HG02763 (cell line): ENCODE measurements around the gene ZNF3.

Experiments used
- ATAC-seq: cut with Tn5 transposase; IDR thresholded peaks from one replicate; pipeline ENCODE4 v1.9.1; 2021; ENCODE audit warnings: mild to moderate bottlenecking, moderate library complexity; ENCODE audit not compliant: unreplicated experiment

Gene ZNF3

DNA sequence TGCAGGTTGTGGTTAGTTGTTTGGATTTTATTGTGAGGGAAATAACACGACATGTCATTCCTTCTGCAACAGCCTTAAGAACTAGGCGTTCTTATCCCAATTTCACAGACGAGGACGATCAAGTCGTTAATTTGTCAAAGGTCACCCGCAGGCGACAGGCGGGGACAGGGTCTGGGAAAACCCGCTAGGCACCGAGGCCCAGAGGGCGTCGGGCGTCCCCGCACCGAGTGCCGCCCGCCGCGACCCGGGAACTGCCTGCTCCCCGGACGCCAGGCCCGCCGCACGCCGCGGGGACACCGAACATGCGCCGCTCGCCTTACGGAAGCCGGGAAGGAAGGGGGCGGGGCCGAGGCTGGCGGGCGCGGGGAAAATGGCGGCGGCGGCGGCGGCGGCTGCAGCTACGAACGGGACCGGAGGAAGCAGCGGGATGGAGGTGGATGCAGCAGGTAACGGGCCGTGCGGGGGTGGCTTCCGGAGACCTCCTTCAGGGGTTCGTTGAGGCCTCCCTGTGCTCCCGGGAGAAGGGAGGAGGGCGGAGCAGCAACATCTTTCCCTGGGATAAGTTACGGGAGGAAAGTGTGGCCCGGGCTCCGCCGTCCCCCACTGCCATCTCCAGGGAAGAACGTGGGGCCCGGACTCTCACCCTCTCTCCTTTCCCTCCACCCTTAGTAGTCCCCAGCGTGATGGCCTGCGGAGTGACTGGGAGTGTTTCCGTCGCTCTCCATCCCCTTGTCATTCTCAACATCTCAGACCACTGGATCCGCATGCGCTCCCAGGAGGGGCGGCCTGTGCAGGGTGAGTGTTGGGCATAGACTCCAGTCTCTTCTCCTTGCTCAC, 7.3 kb upstream of the ZNF3 start, which contains the start of gene COPS6:
Gene COPS6, plus strand, starts transcription at position 349 of the 837 bp plus-strand sequence. Its CDS starts 22 bp downstream, at position 371.
- ATAC-seq = peak; percentile 69

DNA sequence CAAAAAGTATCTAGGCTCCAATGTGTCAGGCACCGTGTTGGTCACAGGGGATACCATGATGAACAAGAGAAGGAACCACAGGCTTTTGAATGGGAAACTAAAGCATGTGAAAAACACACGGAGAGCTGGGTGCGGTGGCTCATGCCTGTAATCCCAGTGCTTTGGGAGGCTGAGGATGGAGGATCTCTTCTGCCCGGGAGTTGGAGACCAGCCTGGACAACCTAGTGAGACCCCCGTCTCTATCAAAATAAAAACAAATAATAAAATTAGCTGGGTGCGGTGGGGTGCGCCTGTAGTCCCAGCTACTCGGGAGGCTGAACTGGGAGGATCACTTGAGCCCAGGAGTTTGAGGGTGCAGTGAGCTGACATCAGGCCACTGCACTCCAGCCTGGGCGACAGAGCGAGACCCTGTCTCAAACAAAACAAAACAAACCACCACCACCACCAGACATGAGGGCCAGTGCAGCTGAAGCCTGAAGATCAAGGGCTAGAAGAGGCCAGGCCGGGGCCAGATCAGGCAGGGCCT, 6.6 kb upstream of the ZNF3 start:
- ATAC-seq = no peak

DNA sequence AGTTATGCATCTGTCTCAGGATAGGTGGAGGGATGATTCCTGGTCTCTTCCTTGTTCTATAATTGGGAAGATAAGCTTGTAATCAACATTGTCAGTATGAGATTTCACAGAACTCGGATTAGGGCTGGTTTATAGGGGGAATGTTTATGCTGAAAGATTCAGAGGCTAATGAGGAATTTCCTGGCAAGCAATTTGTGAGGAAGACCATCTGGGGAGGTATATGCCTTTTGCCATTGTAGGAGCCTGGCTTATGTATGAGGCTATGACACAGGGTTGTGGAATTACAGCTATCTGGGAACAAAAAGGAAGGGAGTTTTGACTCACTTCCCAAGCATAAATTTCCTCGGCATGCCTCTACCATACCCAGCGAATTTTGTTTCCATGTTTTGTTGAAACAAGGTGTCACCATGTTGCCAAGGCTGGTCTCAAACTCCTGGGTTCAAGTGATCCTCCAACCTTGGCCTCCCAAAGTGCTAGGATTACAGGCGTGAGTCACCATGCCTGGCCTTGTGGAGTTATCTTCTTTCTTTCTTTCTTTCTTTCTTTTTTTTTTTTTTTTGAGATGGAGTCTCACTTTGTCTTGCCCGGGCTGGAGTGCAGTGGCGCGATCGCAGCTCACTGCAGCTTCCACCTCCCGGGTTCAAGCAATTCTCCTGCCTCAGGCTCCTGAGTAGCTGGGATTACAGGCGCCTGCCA, 5.7 kb upstream of the ZNF3 start:
- no peak for ATAC-seq

GRCh38 chr7:100085515-100085914, 4.0 kb upstream of the ZNF3 start:
- ATAC-seq = no peak

GRCh38 chr7:100082978-100083377, 1.5 kb upstream of the ZNF3 start:
- no peak for ATAC-seq

- no peak for ATAC-seq
Observed at GRCh38 chr7:100080907-100081534, 502 bp downstream of the ZNF3 start.

GRCh38 chr7:100079024-100079560, 2.4 kb downstream of the ZNF3 start:
- ATAC-seq = no peak

DNA sequence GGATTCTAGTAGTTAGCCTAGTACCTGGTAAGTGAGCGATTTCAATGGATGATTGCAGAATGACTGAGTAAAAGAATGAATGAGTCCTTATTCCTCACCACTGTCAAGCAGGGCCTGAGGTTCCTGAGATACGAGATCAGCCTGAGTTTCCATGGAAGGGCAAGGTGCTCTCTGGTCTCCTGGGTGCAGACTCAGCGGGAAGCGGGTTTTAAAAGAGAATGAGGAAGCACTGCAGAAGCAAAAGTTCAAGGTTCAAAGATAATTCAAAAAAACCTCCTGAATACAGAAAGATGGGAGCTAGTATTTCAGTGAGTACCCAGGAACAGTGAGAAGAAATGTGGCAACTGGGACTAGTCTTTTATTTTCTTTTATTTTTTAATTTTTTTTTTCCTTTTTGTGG, 4.3 kb downstream of the ZNF3 start:
- ATAC-seq = no peak

DNA sequence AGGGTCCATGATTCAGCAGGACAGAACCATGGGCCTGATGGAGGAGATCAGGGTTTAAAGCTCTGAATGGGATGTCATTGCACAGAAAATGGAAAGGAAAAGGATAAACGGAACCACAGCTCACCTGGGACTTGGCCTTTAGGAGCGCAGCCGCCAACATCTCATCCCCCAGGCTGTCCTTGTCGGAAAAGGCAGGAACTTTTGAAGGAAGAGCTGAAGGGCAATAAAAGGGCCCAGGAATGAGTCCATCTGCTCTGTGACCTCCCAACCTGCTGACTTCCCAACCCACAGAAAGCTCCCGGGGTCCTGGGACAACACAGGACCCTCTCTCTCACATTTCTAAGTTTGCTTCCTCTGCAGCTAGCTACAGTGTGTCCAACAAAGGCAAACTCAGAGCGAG, 6.1 kb downstream of the ZNF3 start:
- no peak for ATAC-seq

GRCh38 chr7:100074841-100075240, 6.7 kb downstream of the ZNF3 start:
- ATAC-seq = no peak

- no peak for ATAC-seq
Observed at GRCh38 chr7:100072462-100072861, 9.1 kb downstream of the ZNF3 start.

GRCh38 chr7:100071018-100071723, 10.4 kb downstream of the ZNF3 start:
- ATAC-seq = no peak

- no peak for ATAC-seq
Observed at GRCh38 chr7:100069991-100070390, 11.5 kb downstream of the ZNF3 start.

DNA sequence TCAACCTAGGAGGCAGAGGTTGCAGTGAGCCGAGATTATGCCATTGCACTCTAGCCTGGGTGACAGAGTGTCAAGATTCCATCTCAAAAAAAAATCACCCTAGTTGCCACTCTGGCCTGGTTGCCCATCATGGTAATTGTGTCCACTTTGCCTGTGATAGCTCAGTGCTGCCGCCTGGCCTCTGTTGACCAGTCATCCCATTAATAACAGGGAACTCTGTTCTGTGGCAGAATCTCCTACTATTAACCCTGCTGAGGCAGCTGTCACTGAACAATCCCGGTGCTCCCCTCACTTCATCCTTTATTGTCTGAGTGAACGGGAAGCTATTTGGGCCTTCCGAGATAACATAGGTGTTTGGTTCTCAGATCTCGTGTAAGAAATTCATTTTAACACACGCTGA, 14.6 kb downstream of the ZNF3 start:
- no peak for ATAC-seq

GRCh38 chr7:100065452-100066186, 15.9 kb downstream of the ZNF3 start:
- no peak for ATAC-seq

DNA sequence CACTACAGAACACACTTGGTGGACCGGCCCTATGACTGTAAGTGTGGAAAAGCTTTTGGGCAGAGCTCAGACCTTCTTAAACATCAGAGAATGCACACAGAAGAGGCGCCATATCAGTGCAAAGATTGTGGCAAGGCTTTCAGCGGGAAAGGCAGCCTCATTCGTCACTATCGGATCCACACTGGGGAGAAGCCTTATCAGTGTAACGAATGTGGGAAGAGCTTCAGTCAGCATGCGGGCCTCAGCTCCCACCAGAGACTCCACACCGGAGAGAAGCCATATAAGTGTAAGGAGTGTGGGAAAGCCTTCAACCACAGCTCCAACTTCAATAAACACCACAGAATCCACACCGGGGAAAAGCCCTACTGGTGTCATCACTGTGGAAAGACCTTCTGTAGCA, 17.4 kb downstream of the ZNF3 start:
- ATAC-seq = no peak

DNA sequence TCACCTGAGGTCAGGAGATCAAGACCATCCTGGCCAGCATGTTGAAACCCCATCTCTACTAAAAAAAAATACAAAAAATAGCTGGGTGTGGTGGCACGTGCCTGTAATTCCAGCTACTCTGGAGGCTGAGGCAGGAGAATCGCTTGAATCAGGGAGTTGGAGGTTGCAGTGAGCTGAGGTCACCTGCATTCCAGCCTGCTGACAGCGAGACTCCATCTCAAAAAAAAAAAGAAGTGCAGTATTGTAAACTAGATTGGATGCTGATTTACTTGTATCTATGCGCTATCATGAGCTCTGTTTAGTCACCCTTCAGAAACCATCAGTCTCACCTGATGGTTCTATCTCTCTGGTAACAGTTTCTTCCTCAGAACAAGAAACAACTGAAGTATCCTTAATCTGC, 18.1 kb downstream of the ZNF3 start:
- ATAC-seq = no peak

DNA sequence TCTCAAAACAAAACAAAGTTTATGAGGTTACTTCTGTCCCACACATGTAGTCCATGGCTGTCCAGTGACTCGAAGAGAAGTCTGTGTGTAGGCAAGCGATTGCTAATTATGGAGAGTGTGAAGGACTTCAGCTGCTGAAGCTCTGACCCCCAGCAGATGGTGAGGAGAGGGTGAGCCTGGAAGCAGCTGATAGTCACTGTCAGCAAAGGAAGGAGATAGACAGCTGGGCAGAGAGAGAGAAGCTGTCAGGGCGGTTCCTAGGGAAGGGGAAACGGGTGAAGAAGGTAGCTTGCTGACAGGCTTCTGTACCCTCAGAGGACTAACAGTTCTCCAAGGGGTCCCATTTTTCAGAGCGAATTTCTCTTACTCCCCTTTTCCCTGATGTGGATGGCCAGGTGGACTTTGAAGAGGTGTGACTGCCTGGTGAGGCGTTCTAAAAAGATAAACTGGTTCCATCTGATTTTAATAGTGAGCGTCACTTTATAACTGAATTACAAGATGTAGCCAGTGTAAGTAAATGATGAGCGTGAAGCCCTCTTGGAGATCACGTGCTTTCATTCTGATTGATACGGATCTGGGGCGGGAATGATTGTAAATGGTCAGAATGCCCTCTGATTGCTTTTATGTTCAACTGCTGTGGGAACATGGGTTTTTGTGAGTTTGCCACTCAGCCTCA, 19.9 kb downstream of the ZNF3 start:
- no peak for ATAC-seq

DNA sequence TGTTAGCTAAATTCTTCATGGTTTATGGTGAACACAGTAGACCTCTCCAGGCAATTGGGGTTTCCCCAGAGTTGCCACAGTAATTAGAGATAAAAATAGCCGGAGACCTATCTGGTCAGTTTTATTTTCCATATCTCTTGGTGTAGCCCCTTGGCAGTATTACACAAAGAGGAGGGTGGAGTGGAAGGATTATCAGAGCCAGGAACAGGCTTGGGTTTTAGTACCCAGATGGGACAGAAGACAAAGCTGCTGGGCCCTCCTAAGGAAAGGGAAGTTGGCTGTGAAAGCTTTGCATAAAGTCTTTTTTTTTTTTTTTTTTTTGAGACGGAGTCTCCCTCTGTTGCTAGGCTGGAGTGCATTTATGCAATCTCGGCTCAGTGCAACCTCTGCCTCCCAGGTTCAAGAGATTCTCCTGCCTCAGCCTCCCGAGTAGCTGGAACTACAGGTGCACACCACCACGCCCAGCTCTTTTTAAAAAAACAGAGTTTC, 22.2 kb downstream of the ZNF3 start:
- no peak for ATAC-seq
